ENCODE measurements around the gene CDH20. TPM values are rescaled to one million over a fixed set of nuclear protein-coding genes. Genes with fewer than 3 reads are reported as not detected.

Gene CDH20
- total RNA-seq, 1 donor from 2014 or later: not detected

DNA sequence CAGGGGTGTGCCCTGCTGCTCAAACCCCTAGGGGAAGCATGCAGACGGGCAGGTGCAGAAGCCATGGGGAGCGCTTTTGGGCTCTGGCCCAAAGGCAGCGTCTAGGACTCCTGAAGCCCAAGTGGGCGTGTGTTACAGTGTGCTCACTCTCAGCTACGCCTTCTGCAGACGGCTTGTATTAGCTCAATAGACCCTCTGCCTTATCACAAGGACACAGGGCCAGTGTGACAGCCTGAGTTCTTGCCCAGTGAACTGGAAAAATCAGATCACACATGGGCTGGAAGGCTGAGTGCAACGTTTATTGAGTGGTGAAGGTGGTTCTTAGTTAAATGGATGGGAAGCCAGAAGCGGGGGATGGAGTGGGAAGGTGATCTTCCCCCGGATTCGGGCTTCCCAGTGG, 210.9 kb downstream of the CDH20 start:
- DNase-seq (ENCODE audit: low read depth): no peak
- Histone ChIP-seq H3K36me3 (ENCODE audit: control insufficient read depth, insufficient read depth, low read length) (no peaks in the 10 kb centered on the region), H3K4me3 (ENCODE audit: low read depth, low read length) (no peak overlapping the region), H3K27me3 (ENCODE audit: control insufficient read depth, insufficient read depth, low read length) (no peaks in the 10 kb centered on the region)
- TF ChIP-seq CTCF (IDR thresholded peaks at IDR 0.05; ENCODE audit: insufficient read depth, low read length, poor library complexity, severe bottlenecking): no peak

- DNase-seq (ENCODE audit: low read depth): no peak
- Histone ChIP-seq H3K27me3 (ENCODE audit: control insufficient read depth, insufficient read depth, low read length) (no peaks in the 10 kb centered on the region), H3K36me3 (ENCODE audit: control insufficient read depth, insufficient read depth, low read length) (no peaks in the 10 kb centered on the region), H3K4me3 (ENCODE audit: low read depth, low read length) (no peak overlapping the region)
- no peak for TF ChIP-seq CTCF (IDR thresholded peaks at IDR 0.05; ENCODE audit: insufficient read depth, low read length, poor library complexity, severe bottlenecking)
Observed at GRCh38 chr18:61545281-61546245, 212.3 kb downstream of the CDH20 start.

- no peak overlapping the region for H3K4me3 ChIP-seq (ENCODE audit: low read depth, low read length)
- DNase-seq (ENCODE audit: low read depth): no peak
- no peaks in the 10 kb centered on the region for H3K27me3 ChIP-seq (ENCODE audit: control insufficient read depth, insufficient read depth, low read length)
- no peak for TF ChIP-seq CTCF (IDR thresholded peaks at IDR 0.05; ENCODE audit: insufficient read depth, low read length, poor library complexity, severe bottlenecking)
- H3K36me3 ChIP-seq (ENCODE audit: control insufficient read depth, insufficient read depth, low read length): no peaks in the 10 kb centered on the region
Observed at GRCh38 chr18:61546590-61546989, 213.4 kb downstream of the CDH20 start.

DNA sequence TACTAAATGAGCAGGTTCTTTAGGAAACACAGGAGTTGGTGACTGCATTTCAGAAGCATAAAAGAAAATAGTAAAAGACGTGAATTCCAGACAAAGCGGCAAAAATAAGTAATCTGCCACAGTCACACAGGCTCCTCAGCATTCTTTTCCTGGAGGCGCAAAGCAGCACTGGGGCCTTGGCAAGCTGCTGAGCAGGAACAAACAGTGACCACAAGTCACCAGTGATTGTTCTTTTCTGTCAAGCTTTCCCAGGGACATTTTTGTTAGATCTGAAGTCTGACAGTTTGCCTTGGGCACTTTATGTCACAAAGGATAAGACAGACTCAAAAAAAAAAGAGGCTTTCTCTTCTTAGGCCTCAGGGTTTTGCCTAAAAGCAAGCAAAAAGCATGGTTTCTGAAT, 216.2 kb downstream of the CDH20 start:
- Histone ChIP-seq H3K36me3 (ENCODE audit: control insufficient read depth, insufficient read depth, low read length) (no peaks in the 10 kb centered on the region), H3K4me3 (ENCODE audit: low read depth, low read length) (no peak overlapping the region), H3K27me3 (ENCODE audit: control insufficient read depth, insufficient read depth, low read length) (no peaks in the 10 kb centered on the region)
- DNase-seq (ENCODE audit: low read depth): no peak
- no peak for TF ChIP-seq CTCF (IDR thresholded peaks at IDR 0.05; ENCODE audit: insufficient read depth, low read length, poor library complexity, severe bottlenecking)

- no peak for TF ChIP-seq CTCF (IDR thresholded peaks at IDR 0.05; ENCODE audit: insufficient read depth, low read length, poor library complexity, severe bottlenecking)
- H3K36me3 ChIP-seq (ENCODE audit: control insufficient read depth, insufficient read depth, low read length): no peaks in the 10 kb centered on the region
- no peak for DNase-seq (ENCODE audit: low read depth)
- H3K4me3 ChIP-seq (ENCODE audit: low read depth, low read length): no peak overlapping the region
- H3K27me3 ChIP-seq (ENCODE audit: control insufficient read depth, insufficient read depth, low read length): no peaks in the 10 kb centered on the region
Observed at GRCh38 chr18:61549889-61550288, 216.7 kb downstream of the CDH20 start.

Data from kidney epithelial cell (primary cell).